Natural killer cell (primary cell): ENCODE data around the gene BRD4. TPM values are rescaled to one million over a fixed set of nuclear protein-coding genes. Genes with fewer than 3 reads are reported as not detected.

Source experiments
- ATAC-seq, 3 donors: fragments of 150-1000 bp in 2 of 3; fragments of 200-7000 bp in 1 of 3; cut with Tn5 transposase; 1 replicate in 1 of 3; 2 replicates in 2 of 3; pipeline ENCODE4 v1.10.0; 2021; ENCODE audit warnings: mild to moderate bottlenecking in 2 of 3, moderate library complexity in 2 of 3
- DNase-seq, 2 donors: peaks; one replicate each; pipeline versions ENCODE4 v3.0.0 to v3.0.0-alpha.2; 2013 to 2021; ENCODE audit warnings: mixed read lengths in 1 of 2
- H3K27ac ChIP-seq: one replicate; pipeline ENCODE4 v1.5.1; 2013; ENCODE audit warnings: mild to moderate bottlenecking, low read length
- H3K27me3 ChIP-seq: one replicate; pipeline ENCODE4 v1.6.1; 2013; ENCODE audit warnings: low read length; ENCODE audit not compliant: control insufficient read depth, insufficient read depth
- H3K36me3 ChIP-seq: one replicate; pipeline ENCODE4 v1.6.1; 2013; ENCODE audit warnings: low read length; ENCODE audit not compliant: control insufficient read depth, insufficient read depth
- H3K4me1 ChIP-seq: one replicate; pipeline ENCODE4 v1.6.1; 2013; ENCODE audit warnings: low read length; ENCODE audit not compliant: control insufficient read depth, insufficient read depth
- H3K4me3 ChIP-seq: one replicate; pipeline ENCODE4 v1.5.1; 2013; ENCODE audit warnings: low read length
- H3K9me3 ChIP-seq: one replicate; pipeline ENCODE4 v1.6.1; 2013; ENCODE audit warnings: low read length; ENCODE audit not compliant: control insufficient read depth, insufficient read depth
- H3K27ac Mint-ChIP-seq, 2 donors: one replicate each; pipeline ENCODE4 v1.8.0; 2022; ENCODE audit warnings: mild to moderate bottlenecking in 2 of 2, mixed read lengths in 2 of 2, moderate library complexity in 1 of 2
- H3K27me3 Mint-ChIP-seq, 2 donors: one replicate each; pipeline ENCODE4 v1.8.0; 2022; ENCODE audit warnings: low read depth in 2 of 2, mixed read lengths in 2 of 2
- H3K36me3 Mint-ChIP-seq: one replicate; pipeline ENCODE4 v1.8.0; 2022; ENCODE audit warnings: mixed read lengths
- H3K4me1 Mint-ChIP-seq, 2 donors: one replicate each; pipeline ENCODE4 v1.8.0; 2022; ENCODE audit warnings: mixed read lengths in 2 of 2
- H3K4me3 Mint-ChIP-seq: one replicate; pipeline ENCODE4 v1.8.0; 2022; ENCODE audit warnings: mild to moderate bottlenecking, moderate library complexity, mixed read lengths
- H3K9me3 Mint-ChIP-seq, 2 donors: one replicate each; pipeline ENCODE4 v1.8.0; 2022; ENCODE audit warnings: mixed read lengths in 2 of 2
- CTCF ChIP-seq: fragments of 200-600 bp; IDR thresholded peaks from one replicate; pipeline ENCODE4 v1.8.0; 2022; ENCODE audit warnings: antibody characterized with exemption
- WGBS: methylation state at CpG from one replicate; pipeline ENCODE4 v1.1.7; 2013; ENCODE audit warnings: missing lambda C conversion rate; ENCODE audit not compliant: insufficient coverage; 5-methylcytosine and 5-hydroxymethylcytosine counted together
- intact Hi-C: fragments of 100-400 bp; cut with micrococcal nuclease; formaldehyde crosslinking; loops from one replicate; pipeline ENCODE4 v1.14.2; 2022
- total RNA-seq, 4 donors: library from RNA; stranded (reverse); fragments of 120-200 nt in 1 of 4; gene quantifications; one replicate each; pipeline versions ENCODE4 v1.2.3 to v1.2.4, GENCODE V29; 2013 to 2022

The BRD4 gene
- total RNA-seq, 3 donors from 2014 or later (not counting 1 experiment from before 2014, with no cell fraction given): 91.9 to 116 (median 98.3) TPM

- DNase-seq (no peak), ATAC-seq (no peak)
- Mint-ChIP-seq H3K27me3 (no peaks in the 10 kb centered on the region), H3K27ac (peak overlapping the region; percentile 25 to 87), H3K4me3 (peak overlapping the region; percentile 14), H3K9me3 (no peaks in the 10 kb centered on the region), H3K36me3 (no peaks in the 10 kb centered on the region), H3K4me1 (peaks cover 66 to 93% of the 10 kb centered on the region in 2 donors)
- H3K27me3 ChIP-seq: no peaks in the 10 kb centered on the region
- H3K4me1 ChIP-seq: peaks cover 74% of the 10 kb centered on the region
- H3K36me3 ChIP-seq: peaks cover 11% of the 10 kb centered on the region
- TF ChIP-seq CTCF: no peak
- intact Hi-C loops: no loop called here
- 89% methylated on average over 10 of the region's 11 CpGs for WGBS
- no peak overlapping the region for H3K27ac ChIP-seq
- no peak overlapping the region for H3K4me3 ChIP-seq
- H3K9me3 ChIP-seq: no peaks in the 10 kb centered on the region
Observed at GRCh38 chr19:15276620-15277215, 55.6 kb downstream of the BRD4 start.

GRCh38 chr19:15274477-15274876, 57.9 kb downstream of the BRD4 start:
- Mint-ChIP-seq H3K27me3 (no peaks in the 10 kb centered on the region), H3K4me1 (peaks cover 66 to 93% of the 10 kb centered on the region in 2 donors), H3K9me3 (no peaks in the 10 kb centered on the region), H3K27ac (peak overlapping the region; percentile 68 to 87), H3K36me3 (no peaks in the 10 kb centered on the region), H3K4me3 (no peak overlapping the region)
- H3K27ac ChIP-seq: no peak overlapping the region
- H3K36me3 ChIP-seq: peaks cover 31% of the 10 kb centered on the region
- peaks cover 53% of the 10 kb centered on the region for H3K4me1 ChIP-seq
- no peak overlapping the region for H3K4me3 ChIP-seq
- WGBS: 95% methylated on average over 4 of the region's 4 CpGs
- intact Hi-C loops: no loop called here
- H3K9me3 ChIP-seq: no peaks in the 10 kb centered on the region
- no peaks in the 10 kb centered on the region for H3K27me3 ChIP-seq
- ATAC-seq (no peak), DNase-seq (no peak)
- no peak for TF ChIP-seq CTCF

- DNase-seq (no peak), ATAC-seq (no peak)
- 91% methylated on average over 6 of the region's 6 CpGs for WGBS
- no peaks in the 10 kb centered on the region for H3K27me3 Mint-ChIP-seq
- H3K36me3 Mint-ChIP-seq: no peaks in the 10 kb centered on the region
- Histone ChIP-seq H3K36me3 (peaks cover 73% of the 10 kb centered on the region), H3K27ac (no peak overlapping the region), H3K4me1 (peaks cover 21% of the 10 kb centered on the region), H3K9me3 (no peaks in the 10 kb centered on the region), H3K27me3 (no peaks in the 10 kb centered on the region), H3K4me3 (no peak overlapping the region)
- H3K4me3 Mint-ChIP-seq: no peak overlapping the region
- no peak for TF ChIP-seq CTCF
- peak overlapping the region in 1 of 2 donors; percentile 39 for H3K27ac Mint-ChIP-seq
- H3K4me1 Mint-ChIP-seq: peaks cover 50 to 76% of the 10 kb centered on the region in 2 donors
- intact Hi-C loops: loop anchor here (10.0 kb wide), 1 partner anchor 195 kb away; the partner anchor contains the start of gene RASAL3
- H3K9me3 Mint-ChIP-seq: no peaks in the 10 kb centered on the region
Observed at GRCh38 chr19:15269806-15270205, 62.5 kb downstream of the BRD4 start.

GRCh38 chr19:15268928-15269253, 63.4 kb downstream of the BRD4 start:
- no peaks in the 10 kb centered on the region for H3K27me3 Mint-ChIP-seq
- no peak for DNase-seq
- Histone ChIP-seq H3K4me1 (peaks cover 11% of the 10 kb centered on the region), H3K36me3 (peaks cover 82% of the 10 kb centered on the region), H3K27ac (no peak overlapping the region), H3K4me3 (no peak overlapping the region), H3K27me3 (no peaks in the 10 kb centered on the region), H3K9me3 (no peaks in the 10 kb centered on the region)
- ATAC-seq: no peak
- H3K27ac Mint-ChIP-seq: peak overlapping the region; percentile 21 to 39
- no peak overlapping the region for H3K4me3 Mint-ChIP-seq
- no peaks in the 10 kb centered on the region for H3K36me3 Mint-ChIP-seq
- no peak for TF ChIP-seq CTCF
- H3K4me1 Mint-ChIP-seq: peaks cover 46 to 66% of the 10 kb centered on the region in 2 donors
- intact Hi-C loops: loop anchor here (10.0 kb wide), 1 partner anchor 196 kb away; the partner anchor contains the start of gene RASAL3
- no peaks in the 10 kb centered on the region for H3K9me3 Mint-ChIP-seq
- WGBS: 98% methylated on average over 5 of the region's 5 CpGs
